ENCODE results near the gene RAD50.

RAD50 gene

GRCh38 chr5:132663771-132664695 is 107.3 kb downstream of the RAD50 start:
- DNase-seq = no peak

GRCh38 chr5:132664696-132665209 is 108.0 kb downstream of the RAD50 start:
- DNase-seq = no peak

GRCh38 chr5:132665574-132666080 is 108.8 kb downstream of the RAD50 start:
- DNase-seq = no peak

- no peak for DNase-seq
These were observed 109.7 kb downstream of the RAD50 start for GRCh38 chr5:132666310-132667123.

- no peak for DNase-seq
These were observed 110.5 kb downstream of the RAD50 start for GRCh38 chr5:132667309-132667708.

GRCh38 chr5:132667761-132668705 is 111.3 kb downstream of the RAD50 start:
- no peak for DNase-seq

GRCh38 chr5:132668706-132669454 is 112.1 kb downstream of the RAD50 start:
- no peak for DNase-seq

- DNase-seq = no peak
These were observed 112.7 kb downstream of the RAD50 start for GRCh38 chr5:132669455-132669820.

GRCh38 chr5:132669966-132670882 is 113.4 kb downstream of the RAD50 start:
- no peak for DNase-seq

- no peak for DNase-seq
These were observed 114.2 kb downstream of the RAD50 start for GRCh38 chr5:132671000-132671399.

GRCh38 chr5:132673488-132673887 is 116.7 kb downstream of the RAD50 start:
- DNase-seq = no peak

- DNase-seq = no peak
These were observed 117.3 kb downstream of the RAD50 start, which contains the start of gene IL4 for GRCh38 chr5:132673939-132674630. Gene IL4 (plus strand): TSS chr5:132673989. CDS start chr5:132674051, 62 bp downstream.

GRCh38 chr5:132674671-132675506 is 118.1 kb downstream of the RAD50 start:
- no peak for DNase-seq

- no peak for DNase-seq
These were observed 119.3 kb downstream of the RAD50 start for GRCh38 chr5:132675936-132676689.

GRCh38 chr5:132677191-132677590 is 120.4 kb downstream of the RAD50 start:
- no peak for DNase-seq

GRCh38 chr5:132677682-132678400 is 121.1 kb downstream of the RAD50 start:
- DNase-seq = no peak

- no peak for DNase-seq
These were observed 122.0 kb downstream of the RAD50 start for GRCh38 chr5:132678735-132679134.
